OCI-LY3 (cell line): ENCODE data around the gene FTO.

ENCODE experiments used
- CTCF ChIP-seq: fragments of 200-600, 300-600 bp; sonication (generic); IDR thresholded peaks from 2 replicates; pipeline ENCODE4 v1.5.1; 2014; ENCODE audit warnings: antibody characterized with exemption, low read length, low read depth
- EZH2phosphoT487 ChIP-seq: fragments of 200-600 bp; shearing (Covaris generic); IDR thresholded peaks from 2 replicates; pipeline ENCODE4 v1.6.1; 2018; ENCODE audit warnings: antibody characterized with exemption, mixed run types, low read depth

GRCh38 chr16:54072237-54072636 is 368.3 kb downstream of the FTO start:
- no peak for TF ChIP-seq CTCF
- no peak for TF ChIP-seq EZH2phosphoT487
